ENCODE results near the gene RDH16. TPM values are rescaled to one million over a fixed set of nuclear protein-coding genes. Genes with fewer than 3 reads are reported as not detected.

Gene RDH16
- total and polyA plus RNA-seq, 2 donors (not counting 1 experiment from before 2014, with no cell fraction given), result 1.1 to 1.5 TPM

- Mint-ChIP-seq H3K4me1 (no peaks in the 10 kb centered on the region), H3K9me3 (ENCODE audit: insufficient read depth) (no peaks in the 10 kb centered on the region), H3K27me3 (peaks cover 10% of the 10 kb centered on the region), H3K27ac (no peak overlapping the region), H3K4me3 (no peak overlapping the region)
- intact Hi-C loops (cut with micrococcal nuclease), result no loop called here
- Histone ChIP-seq H3K9me3 (ENCODE audit: control extremely low read depth in 1 of 3, control insufficient read depth in 2 of 3, insufficient read depth in 1 of 3, low read length in 2 of 3) (peaks cover 0 to 18% (median 4%) of the 10 kb centered on the region in 3 donors), H3K4me3 (ENCODE audit: control extremely low read depth in 1 of 5, extremely low read depth in 1 of 5, insufficient read depth in 1 of 5, low read depth in 2 of 5, low read length in 4 of 5) (no peak overlapping the region), H3K27me3 (replicated peaks in 1 of 4; ENCODE audit: control extremely low read depth in 1 of 4, control insufficient read depth in 3 of 4, insufficient read depth in 4 of 4, low read length in 3 of 4) (peaks cover 0 to 9% (median 0%) of the 10 kb centered on the region in 4 experiments), H3K27ac (ENCODE audit: low read length in 2 of 2) (no peak overlapping the region), H3K79me2 (ENCODE audit: control insufficient read depth, insufficient read depth, low read length) (no peaks in the 10 kb centered on the region), H3K36me3 (replicated peaks in 1 of 2; ENCODE audit: control extremely low read depth in 1 of 2, control insufficient read depth in 1 of 2, extremely low read depth in 1 of 2, insufficient read depth in 2 of 2, low read length in 1 of 2) (no peaks in the 10 kb centered on the region), H3K9ac (ENCODE audit: low read length) (no peak overlapping the region), H3K4me1 (ENCODE audit: control insufficient read depth in 2 of 2, insufficient read depth in 2 of 2, low read length in 2 of 2) (no peaks in the 10 kb centered on the region), H2AFZ (ENCODE audit: insufficient read depth, low read depth, low read length, poor library complexity, severe bottlenecking) (no peak overlapping the region), H4K20me1 (ENCODE audit: control insufficient read depth, insufficient read depth, low read length, poor library complexity, severe bottlenecking) (no peaks in the 10 kb centered on the region), H3K4me2 (replicated peaks; ENCODE audit: low read depth, low read length, poor library complexity, severe bottlenecking) (no peak overlapping the region)
- ChIA-PET POLR2A (no interaction called here), CTCF (no interaction called here)
- WGBS (ENCODE audit: insufficient coverage), result 100% methylated on average over 1 of the region's 2 CpGs
- no peak for TF ChIP-seq EZH2 (IDR thresholded peaks at IDR 0.05; ENCODE audit: borderline replicate concordance, insufficient read depth, low read depth, low read length, poor library complexity, severe bottlenecking)
- TF ChIP-seq, protein P1, sequence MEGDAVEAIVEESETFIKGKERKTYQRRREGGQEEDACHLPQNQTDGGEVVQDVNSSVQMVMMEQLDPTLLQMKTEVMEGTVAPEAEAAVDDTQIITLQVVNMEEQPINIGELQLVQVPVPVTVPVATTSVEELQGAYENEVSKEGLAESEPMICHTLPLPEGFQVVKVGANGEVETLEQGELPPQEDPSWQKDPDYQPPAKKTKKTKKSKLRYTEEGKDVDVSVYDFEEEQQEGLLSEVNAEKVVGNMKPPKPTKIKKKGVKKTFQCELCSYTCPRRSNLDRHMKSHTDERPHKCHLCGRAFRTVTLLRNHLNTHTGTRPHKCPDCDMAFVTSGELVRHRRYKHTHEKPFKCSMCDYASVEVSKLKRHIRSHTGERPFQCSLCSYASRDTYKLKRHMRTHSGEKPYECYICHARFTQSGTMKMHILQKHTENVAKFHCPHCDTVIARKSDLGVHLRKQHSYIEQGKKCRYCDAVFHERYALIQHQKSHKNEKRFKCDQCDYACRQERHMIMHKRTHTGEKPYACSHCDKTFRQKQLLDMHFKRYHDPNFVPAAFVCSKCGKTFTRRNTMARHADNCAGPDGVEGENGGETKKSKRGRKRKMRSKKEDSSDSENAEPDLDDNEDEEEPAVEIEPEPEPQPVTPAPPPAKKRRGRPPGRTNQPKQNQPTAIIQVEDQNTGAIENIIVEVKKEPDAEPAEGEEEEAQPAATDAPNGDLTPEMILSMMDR (IDR thresholded peaks at IDR 0.05), result no peak
- no peak for ATAC-seq (ENCODE audit: low read depth)
- no peak for DNase-seq
Observed at GRCh38 chr12:56955631-56956256, 1.7 kb downstream of the RDH16 start.

GRCh38 chr12:56954958-56955355 lies 2.5 kb downstream of the RDH16 start:
- Mint-ChIP-seq H3K27ac (no peak overlapping the region), H3K4me3 (no peak overlapping the region), H3K27me3 (peaks cover 8% of the 10 kb centered on the region), H3K9me3 (ENCODE audit: insufficient read depth) (no peaks in the 10 kb centered on the region), H3K4me1 (no peaks in the 10 kb centered on the region)
- ATAC-seq (ENCODE audit: low read depth) (no peak), DNase-seq (no peak)
- no peak for TF ChIP-seq EZH2 (IDR thresholded peaks at IDR 0.05; ENCODE audit: borderline replicate concordance, insufficient read depth, low read depth, low read length, poor library complexity, severe bottlenecking)
- TF ChIP-seq, protein P1 (IDR thresholded peaks at IDR 0.05), result no peak
- H3K27me3 ChIP-seq (replicated peaks in 1 of 4; ENCODE audit: control extremely low read depth in 1 of 4, control insufficient read depth in 3 of 4, insufficient read depth in 4 of 4, low read length in 3 of 4), result peaks cover 0 to 9% (median 0%) of the 10 kb centered on the region in 4 experiments
- H3K9ac ChIP-seq (ENCODE audit: low read length), result no peak overlapping the region
- H3K27ac ChIP-seq (ENCODE audit: low read length in 2 of 2), result no peak overlapping the region
- peaks cover 0 to 18% (median 4%) of the 10 kb centered on the region in 3 donors for H3K9me3 ChIP-seq (ENCODE audit: control extremely low read depth in 1 of 3, control insufficient read depth in 2 of 3, insufficient read depth in 1 of 3, low read length in 2 of 3)
- ChIA-PET CTCF (no interaction called here), POLR2A (no interaction called here)
- WGBS (ENCODE audit: insufficient coverage), result 85% methylated on average over 5 of the region's 6 CpGs
- intact Hi-C loops (cut with micrococcal nuclease), result no loop called here
- no peaks in the 10 kb centered on the region for H4K20me1 ChIP-seq (ENCODE audit: control insufficient read depth, insufficient read depth, low read length, poor library complexity, severe bottlenecking)
- H3K4me3 ChIP-seq (ENCODE audit: control extremely low read depth in 1 of 5, extremely low read depth in 1 of 5, insufficient read depth in 1 of 5, low read depth in 2 of 5, low read length in 4 of 5), result no peak overlapping the region
- no peaks in the 10 kb centered on the region for H3K36me3 ChIP-seq (replicated peaks in 1 of 2; ENCODE audit: control extremely low read depth in 1 of 2, control insufficient read depth in 1 of 2, extremely low read depth in 1 of 2, insufficient read depth in 2 of 2, low read length in 1 of 2)
- H3K4me1 ChIP-seq (ENCODE audit: control insufficient read depth in 2 of 2, insufficient read depth in 2 of 2, low read length in 2 of 2), result no peaks in the 10 kb centered on the region
- no peaks in the 10 kb centered on the region for H3K79me2 ChIP-seq (ENCODE audit: control insufficient read depth, insufficient read depth, low read length)
- H3K4me2 ChIP-seq (replicated peaks; ENCODE audit: low read depth, low read length, poor library complexity, severe bottlenecking), result no peak overlapping the region
- H2AFZ ChIP-seq (ENCODE audit: insufficient read depth, low read depth, low read length, poor library complexity, severe bottlenecking), result no peak overlapping the region

Data from B cell (primary cell).